GM19238 (cell line): Measurements from ENCODE around the gene UGT2B17.
A peak's percentile ranks its signal among the peaks of the same experiment; 100 is the strongest.
"Not testable (repeated sequence)": the region's sequence is repeated elsewhere in the genome, so short reads cannot be mapped to it uniquely, and the experiment has no call there.

Experiments
- DNase-seq: peaks from one replicate; pipeline ENCODE4 v3.0.0; 2011; ENCODE audit warnings: low spot score; ENCODE audit not compliant: insufficient read length

The UGT2B17 gene

GRCh38 chr4:68569466-68570121 is 6.5 kb downstream of the UGT2B17 start:
- DNase-seq, result no peak

DNA sequence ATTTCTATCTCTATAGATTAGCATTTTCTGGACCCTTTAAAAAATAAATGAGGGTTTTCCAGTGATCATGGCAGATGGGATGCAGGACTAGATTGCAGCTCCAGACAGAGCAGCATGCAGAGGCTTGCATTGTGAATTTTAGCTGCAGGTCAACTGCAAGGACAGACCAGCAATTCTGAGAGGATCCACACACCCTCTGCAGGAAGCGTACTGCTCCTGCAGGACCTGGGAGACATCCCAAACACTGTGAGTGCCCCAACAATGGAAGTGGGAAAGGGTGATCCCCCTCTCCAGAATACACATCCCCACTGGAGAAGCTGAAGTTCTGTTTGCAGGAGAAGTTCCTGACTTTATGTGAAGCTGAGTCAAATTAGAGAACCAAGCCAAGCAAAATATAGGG is 7.1 kb downstream of the UGT2B17 start:
- DNase-seq, result not testable (repeated sequence)

- DNase-seq, result not testable (repeated sequence)
Observed at GRCh38 chr4:68568535-68568934, 7.6 kb downstream of the UGT2B17 start.

- not testable (repeated sequence) for DNase-seq
Observed at GRCh38 chr4:68566364-68566763, 9.8 kb downstream of the UGT2B17 start.

GRCh38 chr4:68565082-68565481 is 11.0 kb downstream of the UGT2B17 start:
- not testable (repeated sequence) for DNase-seq

GRCh38 chr4:68560364-68561070 is 15.6 kb downstream of the UGT2B17 start:
- DNase-seq, result not testable (repeated sequence)

GRCh38 chr4:68553830-68554229 is 22.3 kb downstream of the UGT2B17 start:
- DNase-seq, result not testable (repeated sequence)

DNA sequence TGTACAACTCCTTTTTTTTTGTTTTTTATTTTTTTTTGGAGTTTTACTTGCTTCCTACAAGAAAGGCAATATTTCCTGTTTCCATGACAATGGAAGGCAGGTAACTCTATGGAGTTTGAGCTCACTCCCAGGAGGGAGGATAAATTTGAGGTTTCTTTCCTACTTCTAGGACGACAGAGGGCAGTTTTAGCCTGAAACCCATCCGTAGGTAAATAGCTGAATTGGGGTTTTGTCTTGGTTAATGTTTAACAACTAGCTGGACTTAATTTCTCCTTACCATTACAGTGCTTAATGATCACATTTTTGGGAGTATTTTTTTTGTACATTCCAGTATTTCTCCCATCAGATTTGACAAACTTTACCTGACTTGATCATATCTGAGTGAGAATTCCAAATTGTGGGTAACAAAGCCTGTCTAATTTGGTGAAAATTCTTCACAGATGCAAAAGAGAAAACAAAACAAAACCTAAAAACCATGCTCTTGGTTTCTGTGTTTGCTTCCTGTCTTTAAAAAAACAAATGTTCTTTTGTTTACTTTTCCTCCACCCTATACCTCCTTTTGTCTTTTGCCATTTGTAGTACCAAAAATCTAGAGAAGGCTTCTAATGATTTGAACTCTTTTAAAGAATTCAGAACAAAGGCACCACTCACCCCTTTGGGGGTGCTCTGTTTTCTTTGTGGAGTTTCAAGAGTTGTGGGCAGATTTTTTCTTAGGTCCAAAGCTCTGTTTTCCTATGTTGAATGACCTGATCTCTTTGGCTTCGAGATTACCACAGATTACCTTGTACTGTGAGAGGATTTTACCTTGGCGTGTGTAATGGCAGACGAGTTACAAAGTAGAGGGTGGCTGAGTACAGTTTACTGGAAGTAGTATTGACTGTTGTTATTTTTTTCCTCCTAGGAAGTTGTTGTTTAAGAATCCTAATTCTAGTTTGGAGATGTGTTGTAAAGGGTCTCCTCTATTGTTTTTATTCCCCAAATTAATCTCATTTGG is 23.0 kb downstream of the UGT2B17 start:
- not testable (repeated sequence) for DNase-seq

DNA sequence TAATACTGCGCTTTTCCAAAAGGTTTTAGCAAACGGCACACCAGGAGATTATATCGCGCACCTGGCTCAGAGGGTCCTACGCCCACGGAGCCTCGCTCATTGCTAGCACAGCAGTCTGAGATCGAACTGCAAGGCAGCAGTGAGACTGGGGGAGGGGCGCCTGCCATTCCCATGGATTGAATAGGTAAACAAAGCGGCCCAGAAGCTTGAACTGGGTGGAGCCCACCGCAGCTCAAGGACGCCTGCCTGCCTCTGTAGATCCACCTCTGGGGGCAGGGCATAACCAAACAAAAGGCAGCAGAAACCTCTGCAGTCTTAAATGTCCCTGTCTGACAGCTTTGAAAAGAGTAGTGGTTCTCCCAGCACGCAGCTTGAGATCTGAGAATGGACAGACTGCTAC is 33.4 kb downstream of the UGT2B17 start:
- not testable (repeated sequence) for DNase-seq

DNA sequence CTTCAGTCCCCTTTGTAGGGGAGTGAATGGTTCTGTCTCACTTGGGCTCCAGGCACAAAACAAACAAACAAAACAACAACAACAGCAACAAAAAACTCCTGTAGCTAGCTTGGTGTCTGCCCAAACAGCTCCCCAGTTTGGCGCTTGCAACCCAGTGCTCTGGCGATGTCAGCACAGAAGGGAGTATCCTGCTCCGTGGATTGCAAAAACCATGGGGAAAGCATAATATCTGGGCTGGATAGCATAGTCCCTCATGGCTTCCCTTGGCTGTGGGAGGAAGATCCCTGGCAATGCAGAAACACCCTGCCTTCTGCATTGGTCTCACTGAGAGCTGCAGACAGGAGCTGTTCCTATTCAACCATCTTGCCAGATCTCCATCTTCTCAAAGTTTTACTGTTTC is 39.7 kb downstream of the UGT2B17 start:
- DNase-seq, result no peak

- no peak for DNase-seq
Observed at GRCh38 chr4:68535974-68536373, 40.1 kb downstream of the UGT2B17 start.

GRCh38 chr4:68522232-68522631 is 53.9 kb downstream of the UGT2B17 start:
- not testable (repeated sequence) for DNase-seq

DNA sequence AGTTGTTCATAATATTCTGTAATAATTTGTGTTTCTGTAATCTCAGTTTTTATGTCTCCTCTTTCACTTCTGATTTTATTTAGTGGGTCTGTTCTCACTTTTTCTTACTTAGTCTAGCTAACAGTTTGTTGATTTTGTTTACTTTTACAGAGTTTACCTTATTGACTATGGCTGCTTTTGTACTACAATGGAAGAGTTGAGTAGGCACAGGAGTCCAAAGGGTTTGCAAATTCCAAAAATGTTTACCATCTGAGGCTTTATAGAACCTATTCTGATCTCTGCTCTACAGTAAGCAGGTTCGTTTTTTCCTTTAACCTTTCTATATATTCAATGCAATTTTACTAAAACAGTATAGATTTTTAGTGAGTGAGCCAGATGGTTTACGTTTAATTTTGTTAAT is 55.1 kb downstream of the UGT2B17 start:
- DNase-seq, result no peak

DNA sequence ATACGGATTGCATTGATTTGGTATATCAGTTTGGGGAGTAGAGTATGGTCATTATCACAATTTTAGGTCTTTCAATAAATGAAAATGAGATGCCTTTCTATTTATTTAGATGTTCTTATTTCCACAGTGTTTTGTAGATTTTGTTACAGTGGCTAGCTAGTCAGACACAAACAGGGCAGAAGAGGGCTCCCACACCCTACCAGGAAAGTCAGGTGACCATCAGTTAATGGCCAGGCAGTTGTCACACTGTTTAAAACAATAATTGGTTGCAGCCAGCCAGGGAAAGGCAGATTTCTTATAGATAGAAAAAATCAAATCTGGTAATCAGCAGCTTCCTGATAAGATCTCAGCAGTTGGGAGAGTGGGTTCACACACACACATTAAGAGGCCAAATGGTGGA is 57.2 kb downstream of the UGT2B17 start:
- no peak for DNase-seq

DNA sequence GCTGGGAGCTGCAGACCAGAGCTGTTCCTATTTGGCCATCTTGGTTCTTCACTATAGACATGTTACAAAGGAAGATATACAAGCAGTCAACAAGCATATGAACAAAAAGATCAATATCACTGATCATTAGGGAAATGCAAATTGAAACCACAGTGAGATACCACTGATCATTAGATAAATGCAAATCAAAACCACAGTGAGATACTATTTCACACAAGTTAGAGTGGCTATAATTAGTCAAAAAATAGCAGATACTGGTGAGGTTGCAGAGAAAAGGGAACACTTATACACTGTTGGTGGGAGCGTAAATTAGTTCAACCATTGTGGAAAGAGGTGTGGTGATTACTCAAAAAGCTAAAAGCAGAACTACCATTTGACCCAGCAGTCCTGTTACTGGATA is 70.7 kb downstream of the UGT2B17 start:
- not testable (repeated sequence) for DNase-seq

GRCh38 chr4:68504836-68505235 is 71.3 kb downstream of the UGT2B17 start:
- DNase-seq, result not testable (repeated sequence)

GRCh38 chr4:68503462-68503861 is 72.7 kb downstream of the UGT2B17 start:
- DNase-seq, result not testable (repeated sequence)

DNA sequence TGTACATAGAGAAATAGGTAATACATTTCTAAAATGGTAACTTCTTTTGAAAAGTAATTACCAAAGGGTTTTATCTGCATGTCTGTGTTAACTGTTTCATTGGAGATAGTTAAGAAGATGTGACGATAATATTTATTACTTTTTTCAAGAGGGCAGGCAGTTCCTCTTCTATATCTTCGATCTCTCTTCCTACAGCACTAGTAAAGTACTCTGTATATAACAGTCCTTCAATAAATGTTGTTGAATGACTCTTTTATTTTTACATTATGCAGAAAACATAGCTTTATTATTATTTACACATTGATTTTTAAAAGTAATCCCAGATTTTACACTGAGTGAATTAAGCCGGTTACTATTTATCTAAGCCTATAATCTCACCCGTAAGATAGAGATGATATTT is 77.1 kb downstream of the UGT2B17 start:
- no peak for DNase-seq

GRCh38 chr4:68498413-68499007 is 77.6 kb downstream of the UGT2B17 start:
- peak; percentile 4 for DNase-seq

DNA sequence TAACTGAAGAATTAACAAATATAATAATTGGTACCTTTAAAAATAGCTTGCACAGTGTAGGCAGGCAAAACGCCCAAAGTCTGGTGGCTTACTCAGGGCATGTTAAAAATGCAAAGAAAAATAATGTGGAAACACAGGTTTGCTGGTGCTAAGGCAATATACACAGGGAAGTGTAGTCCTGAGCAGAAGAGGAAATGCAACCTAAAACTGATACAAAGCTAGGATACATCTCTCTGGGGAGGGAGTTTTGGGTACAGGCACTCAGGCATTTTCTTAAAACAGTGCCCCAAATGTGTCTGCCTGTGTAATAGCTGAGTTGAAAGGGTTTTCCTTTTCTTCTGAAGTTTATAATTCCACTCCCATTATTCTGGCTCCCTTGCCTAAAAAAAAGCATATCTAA is 81.4 kb downstream of the UGT2B17 start:
- no peak for DNase-seq

DNA sequence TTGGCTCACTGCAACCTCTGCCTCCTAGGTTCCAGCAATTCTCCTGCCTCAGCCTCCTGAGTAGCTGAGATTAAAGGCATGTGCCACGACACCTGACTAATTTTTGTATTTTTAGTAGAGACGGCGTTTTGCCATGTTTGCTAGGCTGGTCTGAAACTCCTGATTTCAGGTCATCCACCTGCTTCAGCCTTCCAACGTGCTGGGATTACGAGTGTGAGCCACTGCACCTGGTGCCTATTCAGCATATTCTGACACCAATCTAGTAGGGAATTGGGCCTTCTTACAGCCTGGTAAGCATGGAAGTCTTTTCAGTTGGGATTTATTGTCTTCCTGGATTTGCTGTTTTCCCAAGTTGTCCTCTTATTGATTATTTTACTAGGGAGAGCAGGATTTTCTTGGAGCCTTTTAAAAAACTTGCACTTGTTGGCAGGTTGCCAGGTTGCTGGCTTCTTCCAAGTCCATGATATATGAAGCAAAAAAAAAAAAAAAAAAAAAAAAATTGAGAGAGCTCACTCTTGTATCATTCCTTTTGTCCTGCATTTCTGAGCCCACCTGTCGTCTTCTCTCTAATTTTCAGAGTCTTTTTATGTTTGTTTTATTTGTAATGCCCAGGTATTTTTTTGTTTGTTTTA is 85.2 kb downstream of the UGT2B17 start:
- no peak for DNase-seq
